ENCODE results near the gene SMIM29. TPM values are rescaled to one million over a fixed set of nuclear protein-coding genes. Genes with fewer than 3 reads are reported as not detected.

The SMIM29 gene
- total RNA-seq, 2 donors from 2014 or later = 10.9 to 17.3 TPM

DNA sequence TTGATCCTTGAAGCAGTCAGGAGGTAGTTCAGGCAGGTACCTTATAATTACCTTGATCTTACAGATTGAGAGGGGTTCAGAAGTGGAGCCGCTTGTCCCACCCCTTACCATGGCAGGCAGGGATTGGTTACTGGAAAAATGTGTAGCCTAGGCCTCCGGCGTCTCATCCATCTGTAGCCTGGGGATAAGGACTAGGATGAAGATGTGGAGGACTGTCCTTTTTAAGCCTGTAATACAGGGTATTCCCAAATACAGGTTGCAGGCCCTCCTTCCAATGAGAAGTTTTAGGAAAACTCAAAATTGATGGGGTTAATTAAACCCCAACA, 9.3 kb downstream of the SMIM29 start:
- peak overlapping the region; percentile 92 for H3K27ac Mint-ChIP-seq
- H3K9me3 Mint-ChIP-seq = no peaks in the 10 kb centered on the region
- ATAC-seq (replicated peaks) = no peak
- peak overlapping the region; percentile 91 for H3K4me3 Mint-ChIP-seq
- peaks cover 40% of the 10 kb centered on the region for H3K4me1 Mint-ChIP-seq
- H3K27me3 Mint-ChIP-seq = no peaks in the 10 kb centered on the region
- peaks cover 66% of the 10 kb centered on the region for H3K36me3 Mint-ChIP-seq (ENCODE audit: low read depth)

- H3K9me3 Mint-ChIP-seq = no peaks in the 10 kb centered on the region
- H3K27ac Mint-ChIP-seq = peak overlapping the region; percentile 92
- no peak for ATAC-seq (replicated peaks)
- peaks cover 60% of the 10 kb centered on the region for H3K36me3 Mint-ChIP-seq (ENCODE audit: low read depth)
- peak overlapping the region; percentile 91 for H3K4me3 Mint-ChIP-seq
- H3K27me3 Mint-ChIP-seq = no peaks in the 10 kb centered on the region
- H3K4me1 Mint-ChIP-seq = peaks cover 43% of the 10 kb centered on the region
Measured at GRCh38 chr6:34238585-34239499, 10.0 kb downstream of the SMIM29 start.

GRCh38 chr6:34237722-34238584, 10.9 kb downstream of the SMIM29 start:
- H3K4me3 Mint-ChIP-seq = peak overlapping the region; percentile 91
- H3K27me3 Mint-ChIP-seq = no peaks in the 10 kb centered on the region
- peak overlapping the region; percentile 92 for H3K27ac Mint-ChIP-seq
- H3K4me1 Mint-ChIP-seq = peaks cover 41% of the 10 kb centered on the region
- H3K36me3 Mint-ChIP-seq (ENCODE audit: low read depth) = peaks cover 52% of the 10 kb centered on the region
- ATAC-seq (replicated peaks) = peak; percentile 15
- no peaks in the 10 kb centered on the region for H3K9me3 Mint-ChIP-seq

GRCh38 chr6:34237316-34237721, 11.5 kb downstream of the SMIM29 start:
- Mint-ChIP-seq H3K4me1 (peaks cover 35% of the 10 kb centered on the region), H3K36me3 (ENCODE audit: low read depth) (peaks cover 45% of the 10 kb centered on the region), H3K4me3 (peak overlapping the region; percentile 90), H3K27ac (no peak overlapping the region), H3K9me3 (no peaks in the 10 kb centered on the region), H3K27me3 (no peaks in the 10 kb centered on the region)
- ATAC-seq (replicated peaks) = peak; percentile 4

- peaks cover 39% of the 10 kb centered on the region for H3K36me3 Mint-ChIP-seq (ENCODE audit: low read depth)
- H3K4me1 Mint-ChIP-seq = peaks cover 28% of the 10 kb centered on the region
- no peaks in the 10 kb centered on the region for H3K27me3 Mint-ChIP-seq
- peak within 1 kb of the TSS; percentile 87 for H3K27ac Mint-ChIP-seq
- H3K4me3 Mint-ChIP-seq = peak within 1 kb of the TSS; percentile 91
- peak; percentile 80 for ATAC-seq (replicated peaks)
- H3K9me3 Mint-ChIP-seq = no peaks in the 10 kb centered on the region
Measured at GRCh38 chr6:34236443-34237315, 12.1 kb downstream of the SMIM29 start, which contains the start of gene HMGA1. Gene HMGA1 (plus strand): TSS chr6:34236873. CDS start chr6:34240781, 3,908 bp downstream.

- H3K9me3 Mint-ChIP-seq = no peaks in the 10 kb centered on the region
- peak; percentile 28 for ATAC-seq (replicated peaks)
- peaks cover 26% of the 10 kb centered on the region for H3K4me1 Mint-ChIP-seq
- H3K27ac Mint-ChIP-seq = peak overlapping the region; percentile 87
- H3K36me3 Mint-ChIP-seq (ENCODE audit: low read depth) = peaks cover 33% of the 10 kb centered on the region
- peak overlapping the region; percentile 90 for H3K4me3 Mint-ChIP-seq
- no peaks in the 10 kb centered on the region for H3K27me3 Mint-ChIP-seq
Measured at GRCh38 chr6:34236131-34236442, 12.7 kb downstream of the SMIM29 start.

GRCh38 chr6:34235307-34236130, 13.3 kb downstream of the SMIM29 start:
- Mint-ChIP-seq H3K9me3 (no peaks in the 10 kb centered on the region), H3K4me1 (peaks cover 26% of the 10 kb centered on the region), H3K27ac (peak overlapping the region; percentile 87), H3K27me3 (no peaks in the 10 kb centered on the region), H3K4me3 (peak overlapping the region; percentile 90), H3K36me3 (ENCODE audit: low read depth) (peaks cover 27% of the 10 kb centered on the region)
- ATAC-seq (replicated peaks) = peak; percentile 69

GRCh38 chr6:34234667-34235306, 14.0 kb downstream of the SMIM29 start:
- Mint-ChIP-seq H3K4me1 (peaks cover 22% of the 10 kb centered on the region), H3K36me3 (ENCODE audit: low read depth) (peaks cover 20% of the 10 kb centered on the region), H3K9me3 (no peaks in the 10 kb centered on the region), H3K27ac (peak overlapping the region; percentile 5), H3K27me3 (no peaks in the 10 kb centered on the region), H3K4me3 (peak overlapping the region; percentile 23)
- no peak for ATAC-seq (replicated peaks)

- no peaks in the 10 kb centered on the region for H3K27me3 Mint-ChIP-seq
- H3K36me3 Mint-ChIP-seq (ENCODE audit: low read depth) = peaks cover 11% of the 10 kb centered on the region
- H3K9me3 Mint-ChIP-seq = no peaks in the 10 kb centered on the region
- peaks cover 16% of the 10 kb centered on the region for H3K4me1 Mint-ChIP-seq
- H3K27ac Mint-ChIP-seq = no peak overlapping the region
- no peak for ATAC-seq (replicated peaks)
- peak overlapping the region; percentile 23 for H3K4me3 Mint-ChIP-seq
Measured at GRCh38 chr6:34233867-34234266, 14.9 kb downstream of the SMIM29 start.

- no peak overlapping the region for H3K4me3 Mint-ChIP-seq
- peaks cover 1% of the 10 kb centered on the region for H3K36me3 Mint-ChIP-seq (ENCODE audit: low read depth)
- H3K27me3 Mint-ChIP-seq = no peaks in the 10 kb centered on the region
- H3K9me3 Mint-ChIP-seq = no peaks in the 10 kb centered on the region
- H3K4me1 Mint-ChIP-seq = peaks cover 10% of the 10 kb centered on the region
- H3K27ac Mint-ChIP-seq = no peak overlapping the region
- ATAC-seq (replicated peaks) = no peak
Measured at GRCh38 chr6:34232901-34233300, 15.9 kb downstream of the SMIM29 start.

DNA sequence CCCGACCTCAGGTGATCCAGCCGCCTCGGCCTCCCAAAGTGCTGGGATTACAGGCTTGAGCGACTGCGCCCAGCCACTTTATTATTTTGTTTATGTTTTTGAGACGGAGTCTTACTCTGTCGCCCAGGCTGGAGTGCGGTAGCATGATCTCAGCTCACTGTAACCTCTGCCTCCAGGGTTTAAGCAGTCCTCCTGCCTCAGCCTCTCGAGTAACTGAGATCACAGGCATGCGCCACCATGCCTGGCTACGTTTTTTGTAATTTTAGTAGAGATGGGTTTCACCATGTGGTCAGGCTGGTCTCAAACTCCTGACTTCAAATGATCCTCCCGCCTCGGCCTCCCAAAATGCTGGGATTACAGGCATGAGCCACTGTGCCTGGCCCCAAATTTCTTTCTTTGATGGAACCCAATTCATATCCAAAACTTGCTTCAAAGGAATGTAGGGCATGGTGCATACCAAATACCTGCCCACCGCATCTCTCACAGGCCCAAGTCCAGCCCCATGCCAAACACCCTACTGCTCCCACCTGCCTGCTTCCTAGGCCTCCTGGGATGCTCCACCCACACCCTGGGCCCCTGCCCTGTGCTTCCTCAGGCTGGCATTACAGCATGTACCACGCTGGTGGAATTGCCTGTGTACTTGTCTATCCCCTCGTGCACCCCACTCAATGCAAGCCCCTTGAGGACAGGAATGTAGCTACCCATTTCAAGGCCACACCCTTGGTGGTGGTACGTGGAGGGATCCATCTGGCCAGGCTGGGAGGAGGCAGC, 17.1 kb downstream of the SMIM29 start:
- no peaks in the 10 kb centered on the region for H3K27me3 Mint-ChIP-seq
- no peak overlapping the region for H3K27ac Mint-ChIP-seq
- H3K4me3 Mint-ChIP-seq = no peak overlapping the region
- no peaks in the 10 kb centered on the region for H3K36me3 Mint-ChIP-seq (ENCODE audit: low read depth)
- no peaks in the 10 kb centered on the region for H3K9me3 Mint-ChIP-seq
- H3K4me1 Mint-ChIP-seq = peaks cover 10% of the 10 kb centered on the region
- no peak for ATAC-seq (replicated peaks)

DNA sequence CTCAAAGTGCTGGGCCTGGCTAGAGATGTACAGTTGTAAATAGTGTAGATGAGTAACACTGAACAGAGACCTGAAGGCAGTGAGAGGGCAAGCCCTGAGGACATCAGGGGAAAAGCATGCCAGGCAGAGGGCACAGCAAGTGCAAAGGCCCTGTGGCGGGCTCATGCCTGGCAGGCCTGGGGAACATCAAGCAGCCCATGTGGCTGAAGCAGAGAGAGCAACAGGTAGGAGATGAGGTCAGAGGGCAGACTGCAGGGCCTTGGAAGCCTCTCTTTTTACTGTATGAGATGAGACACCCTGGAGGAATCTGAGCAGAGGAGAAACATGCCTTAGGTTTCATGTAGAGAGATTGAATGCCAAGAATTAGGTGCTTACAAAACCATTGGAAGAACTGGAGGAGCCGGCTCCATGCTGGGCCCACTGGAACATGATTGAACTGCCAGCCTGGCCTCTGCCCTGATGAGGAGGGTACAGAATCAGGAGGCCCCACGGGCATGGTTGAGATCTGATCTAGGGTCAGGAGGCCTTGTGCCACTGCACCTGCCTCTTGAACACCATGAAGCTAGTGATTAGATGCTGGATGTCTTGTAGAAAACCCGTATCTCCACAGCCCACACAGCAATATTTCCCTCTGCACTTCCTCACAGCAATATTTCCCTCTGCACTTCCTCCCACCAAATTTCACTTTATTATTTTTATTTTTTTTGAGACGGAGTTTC, 18.0 kb downstream of the SMIM29 start:
- H3K9me3 Mint-ChIP-seq = no peaks in the 10 kb centered on the region

More for the DNA sequence above, 18.0 kb downstream of the SMIM29 start:
- Mint-ChIP-seq H3K4me1 (peaks cover 6% of the 10 kb centered on the region), H3K27me3 (no peaks in the 10 kb centered on the region), H3K36me3 (ENCODE audit: low read depth) (no peaks in the 10 kb centered on the region), H3K27ac (no peak overlapping the region), H3K4me3 (no peak overlapping the region)
- no peak for ATAC-seq (replicated peaks)
